Neural cell (in vitro differentiated cells): ENCODE data around the gene LRRC61.

ENCODE experiments used
- CTCF ChIP-seq: fragments of 450-650 bp; IDR thresholded peaks from 2 replicates; pipeline ENCODE4 v1.5.1; 2014; ENCODE audit warnings: antibody characterized with exemption, mild to moderate bottlenecking, moderate library complexity; ENCODE audit not compliant: poor library complexity, severe bottlenecking
- EP300 ChIP-seq: fragments of 450-650 bp; conservative IDR thresholded peaks from 2 replicates; pipeline ENCODE4 v1.6.1; 2014; ENCODE audit warnings: antibody characterized with exemption, mild to moderate bottlenecking, moderate library complexity; ENCODE audit not compliant: poor library complexity, severe bottlenecking
- EZH2 ChIP-seq: fragments of 200-600, 300-800 bp; shearing (Covaris generic), sonication (generic); IDR thresholded peaks from 2 replicates; pipeline ENCODE4 v1.6.1; 2014; ENCODE audit warnings: antibody characterized with exemption, low read length, borderline replicate concordance, mild to moderate bottlenecking; ENCODE audit not compliant: insufficient read depth, poor library complexity, severe bottlenecking
- POLR2AphosphoS5 ChIP-seq: IDR thresholded peaks from 2 replicates; pipeline ENCODE4 v1.6.1; 2012

GRCh38 chr7:150365673-150366398, 42.7 kb downstream of the LRRC61 start:
- TF ChIP-seq EZH2 (no peak), CTCF (no peak), POLR2AphosphoS5 (no peak), EP300 (no peak)
